OCI-LY7 (cell line): ENCODE measurements around the gene C5orf24. TPM values are rescaled to one million over a fixed set of nuclear protein-coding genes. Genes with fewer than 3 reads are reported as not detected.

Experiments
- BruUV-seq: library from RNA; stranded (reverse); fragments of 400-500 nt; replicated peaks from 2 replicates; lab custom pipeline; 2021; lab: Mats Ljungman, UMichigan
- CTCF ChIA-PET: fragments of 300-600 bp; sonication (Branson Sonifier 250); formaldehyde crosslinking; loops from one replicate; lab custom pipeline; 2022; ENCODE audit warnings: antibody characterized with exemption; ENCODE audit not compliant: unreplicated experiment; lab: Charles Lee
- POLR2A ChIA-PET: fragments of 300-600 bp; sonication (Branson Sonifier 250); formaldehyde crosslinking; loops from one replicate; lab custom pipeline; 2022; ENCODE audit warnings: antibody characterized with exemption; lab: Charles Lee
- DNase-seq: peaks from one replicate; pipeline ENCODE4 v3.0.0-alpha.2; 2015; ENCODE audit warnings: low spot score
- H2AFZ ChIP-seq: fragments of 200-600 bp; sonication (generic), shearing (Covaris generic); 2 replicates; pipeline ENCODE4 v1.6.1; 2014; ENCODE audit warnings: mild to moderate bottlenecking, antibody characterized with exemption, low read length, moderate library complexity
- H3K27ac ChIP-seq: fragments of 200-600 bp; sonication (generic); 2 replicates; pipeline ENCODE4 v1.5.1; 2014; ENCODE audit warnings: mixed run types, low read depth, mild to moderate bottlenecking, moderate library complexity, low read length, inconsistent platforms; ENCODE audit not compliant: poor library complexity, severe bottlenecking
- H3K36me3 ChIP-seq: fragments of 200-600 bp; sonication (generic); 2 replicates; pipeline ENCODE4 v1.6.1; 2014; ENCODE audit warnings: mild to moderate bottlenecking, antibody characterized with exemption, low read length, moderate library complexity, mixed read lengths; ENCODE audit not compliant: insufficient read depth
- H3K4me1 ChIP-seq: fragments of 200-600 bp; sonication (generic); 2 replicates; pipeline ENCODE4 v1.5.1; 2014; ENCODE audit warnings: mild to moderate bottlenecking, low read length; ENCODE audit not compliant: insufficient read depth, poor library complexity, severe bottlenecking
- H3K4me2 ChIP-seq: fragments of 200-600 bp; sonication (generic); 2 replicates; pipeline ENCODE4 v1.6.1; 2014; ENCODE audit warnings: mild to moderate bottlenecking, low read length
- H3K4me3 ChIP-seq: fragments of 200-600 bp; sonication (generic); 2 replicates; pipeline ENCODE4 v1.5.1; 2014; ENCODE audit warnings: mild to moderate bottlenecking, low read depth, low read length; ENCODE audit not compliant: poor library complexity, severe bottlenecking
- H3K79me2 ChIP-seq: fragments of 200-600 bp; sonication (generic); 2 replicates; pipeline ENCODE4 v1.6.1; 2016; ENCODE audit warnings: low read depth, mild to moderate bottlenecking, low read length, moderate library complexity, mixed read lengths; ENCODE audit not compliant: insufficient read depth
- H3K9me2 ChIP-seq: fragments of 200-600 bp; sonication (generic); 2 replicates; pipeline ENCODE4 v1.6.1; 2016; ENCODE audit warnings: mild to moderate bottlenecking, low read length, mixed read lengths; ENCODE audit not compliant: insufficient read depth
- H3K9me3 ChIP-seq: fragments of 200-600 bp; sonication (generic); 2 replicates; pipeline ENCODE4 v1.6.1; 2014; ENCODE audit warnings: mild to moderate bottlenecking, mixed run types, low read length, mixed read lengths
- H4K20me1 ChIP-seq: fragments of 200-600 bp; sonication (generic); 2 replicates; pipeline ENCODE4 v1.6.1; 2014; ENCODE audit warnings: mild to moderate bottlenecking, antibody characterized with exemption, low read length, moderate library complexity, mixed read lengths; ENCODE audit not compliant: insufficient read depth
- EZH2phosphoT487 ChIP-seq: fragments of 200-600 bp; sonication (generic); IDR thresholded peaks from 2 replicates; pipeline ENCODE4 v1.6.1; 2018; ENCODE audit warnings: low read depth, borderline replicate concordance, mild to moderate bottlenecking, mixed run types, antibody characterized with exemption, low read length, moderate library complexity, mixed read lengths
- intact Hi-C: fragments of 100-400 bp; cut with micrococcal nuclease; formaldehyde crosslinking; loops from one replicate; pipeline ENCODE4 v1.10.0; 2022; ENCODE audit not compliant: unreplicated experiment
- total RNA-seq, 2 experiments: library from RNA; depleted of rRNA in 1 of 2; stranded (reverse); fragments of >200 nt in 1 of 2; shearing (Covaris generic) in 1 of 2; gene quantifications; 2 replicates each; pipeline ENCODE4 v1.2.3, GENCODE V29; 2014 to 2022
- TF ChIP-seq, protein P1 (sequence below): fragments of 200-600 bp; sonication (generic); conservative IDR thresholded peaks from 2 replicates; pipeline ENCODE4 v1.5.1; 2014; ENCODE audit warnings: mild to moderate bottlenecking, antibody characterized with exemption, low read length, moderate library complexity, mixed read lengths

C5orf24 gene
- total RNA-seq, 2 experiments from 2014 or later: 33.8 to 36.7 TPM

DNA sequence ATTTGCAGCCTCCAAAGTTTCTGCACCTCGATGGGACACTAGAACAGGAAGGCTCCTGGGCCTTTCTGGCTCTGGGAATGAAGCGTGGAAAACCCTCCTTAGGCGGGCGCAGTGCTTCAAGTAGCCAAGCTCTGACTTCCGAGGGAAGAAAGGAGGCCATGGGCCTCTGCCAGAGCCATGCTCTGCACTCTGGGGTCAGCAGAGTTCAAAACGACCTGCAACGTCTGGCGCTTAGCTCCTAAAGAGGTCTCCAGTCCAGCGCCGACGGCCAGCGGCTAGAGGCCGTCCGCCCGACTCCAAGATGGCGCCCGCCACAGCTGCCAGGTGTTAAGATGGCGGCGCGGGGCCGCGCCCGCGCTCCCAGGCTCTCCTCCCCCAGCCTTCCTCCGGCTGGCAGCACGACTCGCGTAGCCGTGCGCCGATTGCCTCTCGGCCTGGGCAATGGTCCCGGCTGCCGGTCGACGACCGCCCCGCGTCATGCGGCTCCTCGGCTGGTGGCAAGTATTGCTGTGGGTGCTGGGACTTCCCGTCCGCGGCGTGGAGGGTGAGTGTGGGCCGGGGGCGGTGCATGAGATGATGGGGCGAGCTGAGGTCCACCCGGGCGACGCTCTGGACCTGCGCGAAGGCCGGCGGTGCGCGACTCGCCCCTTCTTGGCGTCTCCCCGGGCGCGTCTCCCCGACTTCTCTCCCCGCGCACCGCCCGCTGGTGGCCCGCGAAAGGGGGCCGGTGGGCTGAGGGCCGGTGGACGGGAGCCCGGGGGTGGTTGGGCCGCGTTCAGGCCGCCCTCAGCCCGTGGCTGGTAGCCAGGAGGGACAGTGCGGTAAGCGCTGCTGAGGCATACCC, 28.4 kb downstream of the C5orf24 start, which contains the start of gene TXNDC15:
TSS of gene TXNDC15 (plus strand) at position 385 of the 844 bp plus-strand sequence. CDS start at position 442, 57 bp downstream.
- H4K20me1 ChIP-seq: no peaks in the 10 kb centered on the region
- BruUV-seq: TSS peak; percentile 58
- no peak for TF ChIP-seq EZH2phosphoT487
- TF ChIP-seq, protein P1, sequence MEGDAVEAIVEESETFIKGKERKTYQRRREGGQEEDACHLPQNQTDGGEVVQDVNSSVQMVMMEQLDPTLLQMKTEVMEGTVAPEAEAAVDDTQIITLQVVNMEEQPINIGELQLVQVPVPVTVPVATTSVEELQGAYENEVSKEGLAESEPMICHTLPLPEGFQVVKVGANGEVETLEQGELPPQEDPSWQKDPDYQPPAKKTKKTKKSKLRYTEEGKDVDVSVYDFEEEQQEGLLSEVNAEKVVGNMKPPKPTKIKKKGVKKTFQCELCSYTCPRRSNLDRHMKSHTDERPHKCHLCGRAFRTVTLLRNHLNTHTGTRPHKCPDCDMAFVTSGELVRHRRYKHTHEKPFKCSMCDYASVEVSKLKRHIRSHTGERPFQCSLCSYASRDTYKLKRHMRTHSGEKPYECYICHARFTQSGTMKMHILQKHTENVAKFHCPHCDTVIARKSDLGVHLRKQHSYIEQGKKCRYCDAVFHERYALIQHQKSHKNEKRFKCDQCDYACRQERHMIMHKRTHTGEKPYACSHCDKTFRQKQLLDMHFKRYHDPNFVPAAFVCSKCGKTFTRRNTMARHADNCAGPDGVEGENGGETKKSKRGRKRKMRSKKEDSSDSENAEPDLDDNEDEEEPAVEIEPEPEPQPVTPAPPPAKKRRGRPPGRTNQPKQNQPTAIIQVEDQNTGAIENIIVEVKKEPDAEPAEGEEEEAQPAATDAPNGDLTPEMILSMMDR: no peak
- CTCF ChIA-PET: interaction anchor here (0.7 kb wide), 1 partner anchor 30 kb away, joined by 3 read pairs; the partner anchor contains the start of gene PCBD2
- peak within 1 kb of the TSS; percentile 99 for H2AFZ ChIP-seq
- no peaks in the 10 kb centered on the region for H3K36me3 ChIP-seq
- no peaks in the 10 kb centered on the region for H3K9me2 ChIP-seq
- peak within 1 kb of the TSS; percentile 85 for H3K4me2 ChIP-seq
- DNase-seq: peak; percentile 88
- H3K27ac ChIP-seq: peak within 1 kb of the TSS; percentile 54
- peaks cover 16% of the 10 kb centered on the region; the same call in 1 of the 2 replicates for H3K79me2 ChIP-seq
- peak within 1 kb of the TSS; percentile 78 for H3K4me3 ChIP-seq
- peaks cover 38% of the 10 kb centered on the region for H3K4me1 ChIP-seq
- intact Hi-C loops: loop anchor here (1.0 kb wide), 2 partner anchors 30 to 136 kb away; partner anchors contain the start of gene CAMLG
- H3K9me3 ChIP-seq: no peaks in the 10 kb centered on the region
- POLR2A ChIA-PET: interaction anchor here (0.6 to 2.1 kb wide), 9 partner anchors 11 to 1841 kb away, joined by 3 to 10 read pairs (median 3); partner anchors contain the start of gene PCBD2

DNA sequence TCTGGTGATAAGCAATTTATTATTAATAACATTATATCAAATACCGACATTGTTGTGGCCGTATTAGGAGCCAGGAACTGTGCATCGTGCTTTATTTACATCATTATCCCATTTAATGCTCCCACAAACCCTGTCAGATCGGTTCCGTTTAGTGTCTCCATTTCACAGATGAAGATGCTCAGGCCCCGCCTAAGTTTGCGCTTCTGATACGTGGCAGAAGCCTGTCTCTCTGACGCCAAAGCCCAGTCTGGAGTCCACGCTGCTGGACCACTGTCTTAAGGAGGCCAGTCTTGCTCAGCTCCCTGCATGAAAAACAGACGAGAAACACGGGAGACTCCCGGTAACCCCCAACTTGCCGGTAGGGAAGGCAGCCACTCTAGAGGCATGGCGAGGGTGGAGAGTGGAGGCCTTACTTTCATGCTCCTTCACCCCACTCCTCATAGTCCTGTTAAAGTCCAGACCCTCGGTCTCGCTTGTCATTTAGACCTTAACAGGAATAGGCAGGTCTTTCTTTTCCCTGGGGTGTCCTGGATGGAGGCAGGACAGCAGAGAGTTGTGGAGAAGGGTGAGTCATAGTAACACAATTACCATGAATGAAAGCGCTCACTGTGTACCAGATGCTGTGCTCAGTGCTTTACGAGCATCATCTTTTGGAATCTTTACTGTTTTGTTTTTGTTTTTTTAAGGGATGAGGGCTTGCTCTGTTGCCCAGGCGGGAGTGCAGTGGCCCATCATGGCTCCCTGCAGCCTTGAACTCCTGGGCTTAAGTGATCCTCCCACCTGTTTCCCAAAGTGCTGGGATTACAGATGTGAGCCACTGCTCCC, 29.3 kb downstream of the C5orf24 start:
- no peaks in the 10 kb centered on the region for H4K20me1 ChIP-seq
- BruUV-seq: no TSS peak

More for the DNA sequence above, 29.3 kb downstream of the C5orf24 start:
- ChIA-PET CTCF (no interaction called here), POLR2A (interaction anchor here (1.1 to 1.7 kb wide), 2 partner anchors 10 to 12 kb away, joined by 3 to 7 read pairs; no protein-coding TSS in a partner anchor)
- Histone ChIP-seq H3K4me2 (peak overlapping the region; percentile 85), H3K9me3 (no peaks in the 10 kb centered on the region), H3K36me3 (no peaks in the 10 kb centered on the region), H3K9me2 (no peaks in the 10 kb centered on the region), H3K27ac (peak overlapping the region; percentile 54), H3K4me3 (peak overlapping the region; percentile 78), H3K79me2 (peaks cover 18% of the 10 kb centered on the region; the same call in 1 of the 2 replicates), H2AFZ (peak overlapping the region; percentile 99), H3K4me1 (peaks cover 38% of the 10 kb centered on the region)
- TF ChIP-seq, protein P1: no peak
- no peak for TF ChIP-seq EZH2phosphoT487
- intact Hi-C loops: no loop called here
- peak; percentile 29 for DNase-seq
